HEK293 (cell line): ENCODE measurements around the gene GBX1.

Experiments used
- CTCF ChIA-PET: fragments of 350-600 bp; formaldehyde crosslinking; extraction: SDS; loops from one replicate; lab custom pipeline; 2021; ENCODE audit warnings: antibody characterized with exemption; lab: Yijun Ruan, JAX
- POLR2A ChIA-PET: fragments of 300-600 bp; formaldehyde crosslinking; extraction: SDS; loops from one replicate; lab custom pipeline; 2020; ENCODE audit warnings: antibody characterized with exemption, inconsistent platforms; lab: Yijun Ruan, JAX
- H3K27ac ChIP-seq: fragments of 200-500 bp; sonication (Bioruptor generic); 2 replicates; pipeline ENCODE4 v1.5.1; 2014; ENCODE audit warnings: low read depth, low read length, control low read depth, inconsistent platforms; ENCODE audit errors: extremely low read depth
- H3K36me3 ChIP-seq, 2 experiments: fragments of 200-500 bp in 1 of 2; sonication (Bioruptor generic) in 1 of 2; 1 replicate in 1 of 2; 2 replicates in 1 of 2; pipeline ENCODE4 v1.5.1; 2014 to 2017; ENCODE audit warnings: inconsistent platforms in 2 of 2, low read length in 2 of 2; ENCODE audit not compliant: control insufficient read depth in 2 of 2, insufficient read depth in 1 of 2
- H3K4me1 ChIP-seq: fragments of 200-500 bp; sonication (Bioruptor generic); 2 replicates; pipeline ENCODE4 v1.5.1; 2014; ENCODE audit warnings: mild to moderate bottlenecking, low read length, inconsistent platforms; ENCODE audit not compliant: control insufficient read depth, insufficient read depth
- H3K4me3 ChIP-seq: 2 replicates; pipeline ENCODE4 v1.5.1; 2011; ENCODE audit warnings: low read depth, mild to moderate bottlenecking, control low read depth, low read length, moderate library complexity
- H3K9me3 ChIP-seq: fragments of 200-500 bp; sonication (Bioruptor generic); 2 replicates; pipeline ENCODE4 v1.5.1; 2014; ENCODE audit warnings: low read depth, low read length, inconsistent platforms; ENCODE audit not compliant: control insufficient read depth, insufficient read depth
- KLF1 ChIP-seq: fragments of 450-650 bp; formaldehyde crosslinking; IDR thresholded peaks from 2 replicates; pipeline ENCODE4 v1.5.1; 2016; ENCODE audit warnings: missing biosample characterization, missing genetic modification characterization
- RBAK ChIP-seq: fragments of 450-650 bp; formaldehyde crosslinking; IDR thresholded peaks from 2 replicates; pipeline ENCODE4 v1.5.1; 2016; ENCODE audit warnings: missing biosample characterization, missing genetic modification characterization
- SP2 ChIP-seq: fragments of 450-650 bp; formaldehyde crosslinking; IDR thresholded peaks from 2 replicates; pipeline ENCODE4 v1.5.1; 2016; ENCODE audit warnings: missing biosample characterization, missing genetic modification characterization
- SP3 ChIP-seq: fragments of 450-650 bp; formaldehyde crosslinking; IDR thresholded peaks from 2 replicates; pipeline ENCODE4 v1.5.1; 2016; ENCODE audit warnings: missing biosample characterization, missing genetic modification characterization
- WT1 ChIP-seq: fragments of 450-650 bp; formaldehyde crosslinking; IDR thresholded peaks from 2 replicates; pipeline ENCODE4 v1.5.1; 2016; ENCODE audit warnings: missing biosample characterization, missing genetic modification characterization
- ZBTB20 ChIP-seq: fragments of 450-650 bp; formaldehyde crosslinking; IDR thresholded peaks from 2 replicates; pipeline ENCODE4 v1.5.1; 2016; ENCODE audit warnings: missing biosample characterization, missing genetic modification characterization
- ZIC2 ChIP-seq: fragments of 450-650 bp; formaldehyde crosslinking; IDR thresholded peaks from 2 replicates; pipeline ENCODE4 v1.5.1; 2016; ENCODE audit warnings: missing biosample characterization, missing genetic modification characterization
- ZNF132 ChIP-seq: fragments of 450-650 bp; formaldehyde crosslinking; IDR thresholded peaks from 2 replicates; pipeline ENCODE4 v1.5.1; 2017; ENCODE audit warnings: missing biosample characterization, missing genetic modification characterization, borderline replicate concordance
- ZNF146 ChIP-seq: fragments of 450-650 bp; formaldehyde crosslinking; IDR thresholded peaks from 2 replicates; pipeline ENCODE4 v1.5.1; 2016; ENCODE audit warnings: missing biosample characterization, missing genetic modification characterization
- ZNF155 ChIP-seq: fragments of 450-650 bp; formaldehyde crosslinking; IDR thresholded peaks from 2 replicates; pipeline ENCODE4 v1.5.1; 2016; ENCODE audit warnings: missing biosample characterization, missing genetic modification characterization
- ZNF16 ChIP-seq: fragments of 450-650 bp; formaldehyde crosslinking; IDR thresholded peaks from 2 replicates; pipeline ENCODE4 v1.5.1; 2016; ENCODE audit warnings: low read depth, missing biosample characterization, missing genetic modification characterization
- ZNF169 ChIP-seq: fragments of 450-650 bp; formaldehyde crosslinking; IDR thresholded peaks from 2 replicates; pipeline ENCODE4 v1.5.1; 2016; ENCODE audit warnings: missing biosample characterization, missing genetic modification characterization
- ZNF433 ChIP-seq: fragments of 450-650 bp; formaldehyde crosslinking; IDR thresholded peaks from 2 replicates; pipeline ENCODE4 v1.5.1; 2016; ENCODE audit warnings: missing biosample characterization, missing genetic modification characterization, low read depth
- ZNF549 ChIP-seq: fragments of 450-650 bp; IDR thresholded peaks from 2 replicates; pipeline ENCODE4 v1.5.1; 2018; ENCODE audit warnings: missing biosample characterization, missing genetic modification characterization, mild to moderate bottlenecking, inconsistent platforms, moderate library complexity
- ZNF654 ChIP-seq: fragments of 450-650 bp; formaldehyde crosslinking; IDR thresholded peaks from 2 replicates; pipeline ENCODE4 v1.5.1; 2016; ENCODE audit warnings: low read depth, missing biosample characterization, missing genetic modification characterization
- ZNF677 ChIP-seq: fragments of 450-650 bp; IDR thresholded peaks from 2 replicates; pipeline ENCODE4 v1.5.0; 2018; ENCODE audit warnings: missing biosample characterization, mild to moderate bottlenecking, missing genetic modification characterization, moderate library complexity
- ZNF747 ChIP-seq: fragments of 450-650 bp; formaldehyde crosslinking; IDR thresholded peaks from 2 replicates; pipeline ENCODE4 v1.5.1; 2016; ENCODE audit warnings: missing biosample characterization, missing genetic modification characterization
- TF ChIP-seq, protein P1 (sequence below): fragments of 450-650 bp; formaldehyde crosslinking; IDR thresholded peaks from 2 replicates; pipeline ENCODE4 v1.5.1; 2016; ENCODE audit warnings: missing biosample characterization, missing genetic modification characterization
- TF ChIP-seq, protein P2 (sequence below): fragments of 450-650 bp; formaldehyde crosslinking; IDR thresholded peaks from 2 replicates; pipeline ENCODE4 v1.5.1; 2016; ENCODE audit warnings: missing biosample characterization, missing genetic modification characterization
- TF ChIP-seq, protein P3 (sequence below): fragments of 450-650 bp; formaldehyde crosslinking; IDR thresholded peaks from 2 replicates; pipeline ENCODE4 v1.5.1; 2017; ENCODE audit warnings: missing biosample characterization, missing genetic modification characterization

Gene GBX1

DNA sequence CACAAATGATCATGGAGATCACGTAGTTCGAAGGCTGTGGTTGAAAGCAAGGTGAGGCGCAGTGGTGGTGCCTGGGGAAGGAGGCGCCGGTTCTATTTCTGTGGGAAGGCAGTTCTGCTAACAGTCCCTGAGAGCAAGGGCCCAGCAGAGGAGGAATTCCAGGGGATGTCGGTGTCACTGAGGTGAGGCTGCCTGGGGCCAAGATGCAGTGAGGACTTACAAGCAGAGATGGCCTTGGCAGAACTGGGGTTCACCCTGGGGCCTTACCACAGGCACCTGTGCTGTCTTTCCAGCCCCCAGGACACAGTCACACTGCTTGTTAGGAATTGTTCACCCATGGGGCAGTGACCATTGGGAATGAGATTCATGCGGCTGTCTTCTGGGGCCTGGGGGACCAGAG, 26.7 kb downstream of the GBX1 start (continued):
- TF ChIP-seq, protein P1, sequence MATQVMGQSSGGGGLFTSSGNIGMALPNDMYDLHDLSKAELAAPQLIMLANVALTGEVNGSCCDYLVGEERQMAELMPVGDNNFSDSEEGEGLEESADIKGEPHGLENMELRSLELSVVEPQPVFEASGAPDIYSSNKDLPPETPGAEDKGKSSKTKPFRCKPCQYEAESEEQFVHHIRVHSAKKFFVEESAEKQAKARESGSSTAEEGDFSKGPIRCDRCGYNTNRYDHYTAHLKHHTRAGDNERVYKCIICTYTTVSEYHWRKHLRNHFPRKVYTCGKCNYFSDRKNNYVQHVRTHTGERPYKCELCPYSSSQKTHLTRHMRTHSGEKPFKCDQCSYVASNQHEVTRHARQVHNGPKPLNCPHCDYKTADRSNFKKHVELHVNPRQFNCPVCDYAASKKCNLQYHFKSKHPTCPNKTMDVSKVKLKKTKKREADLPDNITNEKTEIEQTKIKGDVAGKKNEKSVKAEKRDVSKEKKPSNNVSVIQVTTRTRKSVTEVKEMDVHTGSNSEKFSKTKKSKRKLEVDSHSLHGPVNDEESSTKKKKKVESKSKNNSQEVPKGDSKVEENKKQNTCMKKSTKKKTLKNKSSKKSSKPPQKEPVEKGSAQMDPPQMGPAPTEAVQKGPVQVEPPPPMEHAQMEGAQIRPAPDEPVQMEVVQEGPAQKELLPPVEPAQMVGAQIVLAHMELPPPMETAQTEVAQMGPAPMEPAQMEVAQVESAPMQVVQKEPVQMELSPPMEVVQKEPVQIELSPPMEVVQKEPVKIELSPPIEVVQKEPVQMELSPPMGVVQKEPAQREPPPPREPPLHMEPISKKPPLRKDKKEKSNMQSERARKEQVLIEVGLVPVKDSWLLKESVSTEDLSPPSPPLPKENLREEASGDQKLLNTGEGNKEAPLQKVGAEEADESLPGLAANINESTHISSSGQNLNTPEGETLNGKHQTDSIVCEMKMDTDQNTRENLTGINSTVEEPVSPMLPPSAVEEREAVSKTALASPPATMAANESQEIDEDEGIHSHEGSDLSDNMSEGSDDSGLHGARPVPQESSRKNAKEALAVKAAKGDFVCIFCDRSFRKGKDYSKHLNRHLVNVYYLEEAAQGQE (tag by site-specific recombination): no peak
- TF ChIP-seq ZBTB20 (no peak), WT1 (no peak), ZNF132 (no peak), ZNF155 (tag by site-specific recombination) (no peak), ZNF654 (tag by site-specific recombination) (no peak), ZNF16 (no peak), ZNF747 (tag by site-specific recombination) (no peak), ZNF677 (tag by site-specific recombination) (no peak), RBAK (tag by site-specific recombination) (no peak), ZNF169 (tag by site-specific recombination) (no peak), ZNF146 (tag by site-specific recombination) (no peak), SP3 (tag by site-specific recombination) (no peak)
- TF ChIP-seq, all 188 proteins: peak for 0

DNA sequence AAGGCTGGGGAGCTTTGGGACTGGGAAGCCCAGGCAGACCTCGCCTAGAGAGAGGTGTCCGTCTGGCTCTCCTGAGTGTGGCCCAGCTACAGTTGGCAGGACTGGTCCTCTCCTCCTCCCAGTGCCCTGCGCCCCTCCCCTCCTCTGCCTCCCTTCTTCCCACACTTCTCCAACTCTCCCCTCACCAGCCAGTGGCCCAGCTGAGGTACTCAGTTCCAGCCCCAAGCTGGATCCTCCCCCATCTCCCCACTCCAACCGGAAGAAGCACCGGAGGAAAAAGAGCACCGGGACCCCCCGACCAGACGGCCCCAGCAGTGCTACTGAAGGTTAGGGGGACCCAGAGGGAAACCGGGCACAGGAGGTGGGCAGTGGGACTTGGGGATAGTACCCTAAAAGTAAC, 27.7 kb downstream of the GBX1 start:
- Histone ChIP-seq H3K4me3 (no peak overlapping the region), H3K27ac (no peak overlapping the region), H3K36me3 (peaks cover 0 to 97% of the 10 kb centered on the region in 2 experiments; a peak in 1 of 3 replicates), H3K4me1 (no peaks in the 10 kb centered on the region), H3K9me3 (no peaks in the 10 kb centered on the region)
- CTCF ChIA-PET: interaction anchor here (0.9 to 1.4 kb wide), 3 partner anchors 16 to 32 kb away, joined by 3 to 4 read pairs (median 4); no protein-coding TSS in a partner anchor
- TF ChIP-seq ZNF132: no peak
- POLR2A ChIA-PET: interaction anchor here (1.1 kb wide), 1 partner anchor 26 kb away, joined by 3 read pairs; no protein-coding TSS in a partner anchor

DNA sequence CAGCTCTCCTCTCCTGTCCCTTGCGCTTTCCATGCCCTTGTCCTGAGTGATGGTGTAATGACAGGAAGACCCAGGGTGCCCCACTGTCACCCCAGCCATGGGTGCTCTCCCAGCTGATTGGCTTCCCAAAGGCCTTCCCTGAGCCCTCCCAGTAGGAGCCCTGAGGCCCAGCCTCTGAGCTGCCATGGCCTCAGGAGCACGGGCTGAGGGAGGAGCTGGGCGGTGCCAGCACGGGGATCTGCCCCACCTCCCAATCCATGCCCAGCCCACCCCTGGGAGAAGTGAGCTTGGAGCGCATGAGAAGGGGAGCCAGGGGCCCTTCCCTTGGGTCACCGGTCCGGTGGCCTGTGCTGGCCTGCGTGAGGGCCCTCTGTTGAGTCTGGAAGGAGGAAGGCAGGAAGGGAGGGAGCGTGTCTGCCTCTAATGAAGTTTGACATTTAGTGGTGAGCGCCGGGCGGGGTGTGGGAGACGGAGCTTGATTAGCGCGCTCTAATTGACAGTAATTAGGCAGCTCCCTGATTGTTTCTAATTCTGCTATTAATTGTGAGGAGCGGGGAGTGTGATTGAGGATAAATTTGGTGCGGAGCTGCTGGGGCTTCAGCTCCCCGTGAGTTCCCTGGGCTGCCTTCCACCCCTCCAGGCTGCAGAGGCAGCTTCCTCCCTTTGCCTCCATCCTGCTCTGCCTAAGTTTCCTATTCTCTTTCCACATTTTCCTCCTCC, 28.3 kb downstream of the GBX1 start:
- ChIA-PET CTCF (interaction anchor here (0.9 to 1.4 kb wide), 3 partner anchors 15 to 33 kb away, joined by 3 to 4 read pairs (median 4); no protein-coding TSS in a partner anchor), POLR2A (interaction anchor here (1.1 kb wide), 1 partner anchor 27 kb away, joined by 3 read pairs; no protein-coding TSS in a partner anchor)
- Histone ChIP-seq H3K27ac (no peak overlapping the region), H3K4me1 (no peaks in the 10 kb centered on the region), H3K36me3 (peaks cover 0 to 100% of the 10 kb centered on the region in 2 experiments; a peak in 1 of 3 replicates), H3K9me3 (no peaks in the 10 kb centered on the region), H3K4me3 (no peak overlapping the region)
- TF ChIP-seq SP3 (tag by site-specific recombination) (0 out of 2 replicates have a peak, but pooled peaks have one; percentile 15), ZIC2 (peak; percentile 53), SP2 (peak; percentile 45), ZNF549 (tag by site-specific recombination) (no peak), KLF1 (peak; percentile 57), ZNF433 (tag by site-specific recombination) (no peak)
- TF ChIP-seq, protein P2, sequence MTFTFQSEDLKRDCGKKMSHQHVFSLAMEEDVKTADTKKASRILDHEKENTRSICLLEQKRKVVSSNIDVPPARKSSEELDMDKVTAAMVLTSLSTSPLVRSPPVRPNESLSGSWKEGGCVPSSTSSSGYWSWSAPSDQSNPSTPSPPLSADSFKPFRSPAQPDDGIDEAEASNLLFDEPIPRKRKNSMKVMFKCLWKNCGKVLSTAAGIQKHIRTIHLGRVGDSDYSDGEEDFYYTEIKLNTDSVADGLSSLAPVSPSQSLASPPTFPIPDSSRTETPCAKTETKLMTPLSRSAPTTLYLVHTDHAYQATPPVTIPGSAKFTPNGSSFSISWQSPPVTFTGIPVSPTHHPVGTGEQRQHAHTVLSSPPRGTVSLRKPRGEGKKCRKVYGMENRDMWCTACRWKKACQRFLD (tag by site-specific recombination): no peak
- TF ChIP-seq, protein P3, sequence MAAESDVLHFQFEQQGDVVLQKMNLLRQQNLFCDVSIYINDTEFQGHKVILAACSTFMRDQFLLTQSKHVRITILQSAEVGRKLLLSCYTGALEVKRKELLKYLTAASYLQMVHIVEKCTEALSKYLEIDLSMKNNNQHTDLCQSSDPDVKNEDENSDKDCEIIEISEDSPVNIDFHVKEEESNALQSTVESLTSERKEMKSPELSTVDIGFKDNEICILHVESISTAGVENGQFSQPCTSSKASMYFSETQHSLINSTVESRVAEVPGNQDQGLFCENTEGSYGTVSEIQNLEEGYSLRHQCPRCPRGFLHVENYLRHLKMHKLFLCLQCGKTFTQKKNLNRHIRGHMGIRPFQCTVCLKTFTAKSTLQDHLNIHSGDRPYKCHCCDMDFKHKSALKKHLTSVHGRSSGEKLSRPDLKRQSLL: no peak
